Activated CD8-positive, alpha-beta memory T cell treated with anti-CD3 and anti-CD28 coated beads for 4 hours (primary cell): ENCODE results near the gene CSKMT.
"Not testable (repeated sequence)": the region's sequence is repeated elsewhere in the genome, so short reads cannot be mapped to it uniquely, and the experiment has no call there.

Experiments
- DNase-seq, 2 donors: peaks; one replicate each; pipeline ENCODE4 v3.0.0-alpha.2; 2020; ENCODE audit warnings: low read depth in 2 of 2

The CSKMT gene

GRCh38 chr11:62654297-62654696, 10.8 kb upstream of the CSKMT start:
- DNase-seq = no peak

GRCh38 chr11:62656796-62657429, 8.2 kb upstream of the CSKMT start:
- no peak for DNase-seq

- peak in 1 of 2 donors; percentile 14 for DNase-seq
Observed at GRCh38 chr11:62664405-62665074, 572 bp upstream of the CSKMT start.

GRCh38 chr11:62665599-62666258, 617 bp downstream of the CSKMT start:
- DNase-seq = peak; percentile 56 to 68

GRCh38 chr11:62666259-62666926, 1.3 kb downstream of the CSKMT start:
- DNase-seq = no peak

GRCh38 chr11:62667460-62667859, 2.3 kb downstream of the CSKMT start:
- no peak for DNase-seq

- no peak for DNase-seq
Observed at GRCh38 chr11:62669420-62670161, 4.5 kb downstream of the CSKMT start.

GRCh38 chr11:62671236-62671607, 6.1 kb downstream of the CSKMT start:
- no peak for DNase-seq

GRCh38 chr11:62671608-62672389, 6.7 kb downstream of the CSKMT start, which contains the start of the genes LBHD1 and UQCC3:
Gene LBHD1, minus strand, starts transcription at chr11:62672267. Its CDS starts 2,236 bp downstream, at chr11:62670031.
Gene UQCC3, plus strand, starts transcription at chr11:62671673. Its CDS starts 73 bp downstream, at chr11:62671746.
- peak; percentile 46 to 56 for DNase-seq

- no peak for DNase-seq
Observed at GRCh38 chr11:62673196-62673525, 8.0 kb downstream of the CSKMT start.

- DNase-seq = not testable (repeated sequence)
Observed at GRCh38 chr11:62675415-62675814, 10.3 kb downstream of the CSKMT start.

- no peak for DNase-seq
Observed at GRCh38 chr11:62676698-62677097, 11.6 kb downstream of the CSKMT start.

GRCh38 chr11:62677156-62677555, 12.0 kb downstream of the CSKMT start:
- DNase-seq = no peak

- DNase-seq = no peak
Observed at GRCh38 chr11:62677714-62678113, 12.6 kb downstream of the CSKMT start.

- DNase-seq = no peak
Observed at GRCh38 chr11:62678433-62678769, 13.3 kb downstream of the CSKMT start.

GRCh38 chr11:62678770-62679696, 13.9 kb downstream of the CSKMT start, which contains the start of gene UBXN1:
Gene UBXN1, minus strand, starts transcription at chr11:62679073. Its CDS starts 150 bp downstream, at chr11:62678923.
- DNase-seq = peak; percentile 77

GRCh38 chr11:62680825-62681240, 15.7 kb downstream of the CSKMT start:
- no peak for DNase-seq

GRCh38 chr11:62682518-62682917, 17.4 kb downstream of the CSKMT start:
- no peak for DNase-seq

GRCh38 chr11:62687508-62688396, 22.6 kb downstream of the CSKMT start:
- DNase-seq = no peak
